Thyroid gland (tissue), 4 donors: ENCODE results near the gene CLOCK.

Experiments
- CTCF ChIP-seq, 6 experiments: fragments of 200-600 bp in 3 of 6; fragments of 450-650 bp in 3 of 6; sonication (generic) in 3 of 6; IDR thresholded peaks; one replicate each; pipeline ENCODE4 v1.5.1; 2016 to 2019; ENCODE audit warnings: antibody characterized with exemption in 6 of 6, mild to moderate bottlenecking in 2 of 6, inconsistent platforms in 1 of 6, moderate library complexity in 1 of 6
- POLR2A ChIP-seq, 2 donors: fragments of 450-650 bp; IDR thresholded peaks; one replicate each; pipeline ENCODE4 v1.6.1; 2017; ENCODE audit warnings: antibody characterized with exemption in 2 of 2, mild to moderate bottlenecking in 2 of 2, moderate library complexity in 1 of 2

- TF ChIP-seq CTCF (IDR thresholded peaks at IDR 0.05): no peak
- no peak for TF ChIP-seq POLR2A (IDR thresholded peaks at IDR 0.05)
Observed at GRCh38 chr4:55437356-55437796, 109.3 kb downstream of the CLOCK start.
